HG02852 (cell line): ENCODE data around the gene OR4D11.
A peak's percentile ranks its signal among the peaks of the same experiment; 100 is the strongest.
"Not testable (repeated sequence)": the region's sequence is repeated elsewhere in the genome, so short reads cannot be mapped to it uniquely, and the experiment has no call there.

Source experiments
- ATAC-seq: cut with Tn5 transposase; IDR thresholded peaks from one replicate; pipeline ENCODE4 v1.9.1; 2021; ENCODE audit warnings: mild to moderate bottlenecking, moderate library complexity; ENCODE audit not compliant: unreplicated experiment

OR4D11 gene

GRCh38 chr11:59547605-59548308 is 44.4 kb downstream of the OR4D11 start:
- not testable (repeated sequence) for ATAC-seq

- ATAC-seq: no peak
These were observed 44.9 kb downstream of the OR4D11 start for GRCh38 chr11:59548309-59548656.

GRCh38 chr11:59550368-59550841 is 47.0 kb downstream of the OR4D11 start:
- peak; percentile 93 for ATAC-seq

GRCh38 chr11:59550842-59551658 is 47.7 kb downstream of the OR4D11 start:
- ATAC-seq: peak; percentile 28

- ATAC-seq: no peak
These were observed 48.5 kb downstream of the OR4D11 start for GRCh38 chr11:59551659-59552521.

GRCh38 chr11:59552844-59553243 is 49.5 kb downstream of the OR4D11 start:
- no peak for ATAC-seq

- no peak for ATAC-seq
These were observed 49.9 kb downstream of the OR4D11 start for GRCh38 chr11:59553323-59553722.
